ENCODE results near the gene CDK15.
"Not testable (repeated sequence)": the region's sequence is repeated elsewhere in the genome, so short reads cannot be mapped to it uniquely, and the experiment has no call there.

CDK15 gene

GRCh38 chr2:201794294-201794693, 12.0 kb upstream of the CDK15 start:
- Histone ChIP-seq H3K9ac (ENCODE audit: insufficient read length) (no peak overlapping the region), H3K36me3 (ENCODE audit: insufficient read depth, low read length) (no peaks in the 10 kb centered on the region), H3K9me3 (ENCODE audit: low read depth, low read length) (no peaks in the 10 kb centered on the region), H3K27ac (no peak overlapping the region), H3K4me3 (no peak overlapping the region)
- TF ChIP-seq POLR2AphosphoS5 (IDR thresholded peaks at IDR 0.05; ENCODE audit: borderline replicate concordance, low read depth, low read length), result no peak
- TF ChIP-seq EZH2 (IDR thresholded peaks at IDR 0.05), result no peak
- DNase-seq (ENCODE audit: low read depth, low spot score), result no peak

- no peaks in the 10 kb centered on the region for H3K9me3 ChIP-seq (ENCODE audit: low read depth, low read length)
- TF ChIP-seq POLR2AphosphoS5 (IDR thresholded peaks at IDR 0.05; ENCODE audit: borderline replicate concordance, low read depth, low read length) (no peak), EZH2 (IDR thresholded peaks at IDR 0.05) (no peak), FOXP2 (optimal IDR thresholded peaks at IDR 0.05; ENCODE audit: control extremely low read depth, extremely low read length, insufficient read depth) (no peak)
- H3K4me3 ChIP-seq, result no peak overlapping the region
- no peaks in the 10 kb centered on the region for H3K36me3 ChIP-seq (ENCODE audit: insufficient read depth, low read length)
- no peak overlapping the region for H3K9ac ChIP-seq (ENCODE audit: insufficient read length)
- H3K27ac ChIP-seq, result peak overlapping the region; percentile 47; the same call in 1 of the 2 replicates
- DNase-seq (ENCODE audit: low read depth, low spot score), result no peak
Measured at GRCh38 chr2:201795607-201796477, 10.5 kb upstream of the CDK15 start.

DNA sequence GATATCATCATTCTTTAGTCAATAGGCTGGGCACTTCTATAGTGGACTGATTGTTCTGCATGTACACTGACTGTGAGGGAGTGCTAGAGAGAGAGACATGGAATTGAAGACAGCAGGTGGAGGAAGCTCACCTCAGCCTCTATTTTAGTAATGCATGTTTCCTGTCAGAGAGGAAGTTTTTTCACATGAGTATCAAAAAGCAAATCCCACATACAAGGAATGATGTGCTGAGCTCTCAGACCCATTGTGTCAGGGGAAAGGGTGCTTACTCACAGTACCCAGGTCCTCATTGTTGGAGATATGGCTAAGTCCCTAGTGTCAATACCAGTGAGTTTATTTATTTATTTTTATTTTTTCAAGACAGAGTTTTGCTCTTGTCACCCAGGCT, 9.9 kb upstream of the CDK15 start:
- H3K9me3 ChIP-seq (ENCODE audit: low read depth, low read length), result no peaks in the 10 kb centered on the region
- no peak for DNase-seq (ENCODE audit: low read depth, low spot score)

GRCh38 chr2:201797175-201797840, 9.0 kb upstream of the CDK15 start:
- H3K27ac ChIP-seq, result no peak overlapping the region
- no peak for DNase-seq (ENCODE audit: low read depth, low spot score)
- no peak overlapping the region for H3K9ac ChIP-seq (ENCODE audit: insufficient read length)
- no peaks in the 10 kb centered on the region; the same call in 1 of the 2 replicates for H3K9me3 ChIP-seq (ENCODE audit: low read depth, low read length)
- TF ChIP-seq POLR2AphosphoS5 (IDR thresholded peaks at IDR 0.05; ENCODE audit: borderline replicate concordance, low read depth, low read length) (no peak), EZH2 (IDR thresholded peaks at IDR 0.05) (no peak), FOXP2 (optimal IDR thresholded peaks at IDR 0.05; ENCODE audit: control extremely low read depth, extremely low read length, insufficient read depth) (no peak)
- H3K4me3 ChIP-seq, result no peak overlapping the region
- H3K36me3 ChIP-seq (ENCODE audit: insufficient read depth, low read length), result no peaks in the 10 kb centered on the region

More for the DNA sequence above, 9.9 kb upstream of the CDK15 start:
- no peak overlapping the region for H3K9ac ChIP-seq (ENCODE audit: insufficient read length)
- peak overlapping the region; percentile 47; the same call in 1 of the 2 replicates for H3K27ac ChIP-seq
- H3K4me3 ChIP-seq, result no peak overlapping the region
- TF ChIP-seq POLR2AphosphoS5 (IDR thresholded peaks at IDR 0.05; ENCODE audit: borderline replicate concordance, low read depth, low read length) (no peak), FOXP2 (optimal IDR thresholded peaks at IDR 0.05; ENCODE audit: control extremely low read depth, extremely low read length, insufficient read depth) (no peak), EZH2 (IDR thresholded peaks at IDR 0.05) (no peak)
- no peaks in the 10 kb centered on the region for H3K36me3 ChIP-seq (ENCODE audit: insufficient read depth, low read length)

DNA sequence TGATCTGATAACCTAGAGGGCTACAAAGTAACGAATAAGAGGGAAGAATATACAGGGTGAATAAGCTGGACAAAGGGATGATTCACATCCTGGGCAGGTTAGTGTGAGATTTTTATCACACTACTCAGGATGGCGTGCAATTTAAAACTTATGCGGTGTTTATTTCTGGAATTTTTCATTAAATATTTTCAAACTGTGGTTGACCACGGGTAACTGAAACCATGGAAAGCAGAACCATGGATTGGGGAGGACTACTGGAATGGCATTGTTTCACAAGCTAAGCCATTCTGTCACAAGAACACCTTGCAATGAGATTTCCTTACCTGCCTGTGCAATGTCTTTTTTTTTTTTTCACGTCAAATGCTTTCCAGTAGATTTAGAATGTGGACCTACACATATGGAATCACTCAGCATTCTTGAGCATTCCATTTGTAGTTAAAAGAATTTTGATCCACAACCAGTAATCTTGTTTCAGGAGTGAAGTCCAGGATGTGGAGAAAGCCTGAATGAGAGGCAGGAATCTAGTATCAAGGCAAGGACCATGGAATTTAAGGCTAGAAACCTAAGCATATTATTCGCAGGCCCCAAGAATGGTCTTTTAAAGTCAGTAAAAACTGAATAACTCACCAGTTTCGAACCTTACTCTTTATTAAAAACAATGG, 8.0 kb upstream of the CDK15 start:
- no peaks in the 10 kb centered on the region; the same call in 1 of the 2 replicates for H3K9me3 ChIP-seq (ENCODE audit: low read depth, low read length)
- no peak overlapping the region for H3K9ac ChIP-seq (ENCODE audit: insufficient read length)
- 0 out of 2 replicates have a peak overlapping the region, but pooled peaks have one; percentile 2 for H3K27ac ChIP-seq
- H3K36me3 ChIP-seq (ENCODE audit: insufficient read depth, low read length), result no peaks in the 10 kb centered on the region
- TF ChIP-seq POLR2AphosphoS5 (IDR thresholded peaks at IDR 0.05; ENCODE audit: borderline replicate concordance, low read depth, low read length) (no peak), FOXP2 (optimal IDR thresholded peaks at IDR 0.05; ENCODE audit: control extremely low read depth, extremely low read length, insufficient read depth) (no peak)
- H3K4me3 ChIP-seq, result no peak overlapping the region
- DNase-seq (ENCODE audit: low read depth, low spot score), result no peak

DNA sequence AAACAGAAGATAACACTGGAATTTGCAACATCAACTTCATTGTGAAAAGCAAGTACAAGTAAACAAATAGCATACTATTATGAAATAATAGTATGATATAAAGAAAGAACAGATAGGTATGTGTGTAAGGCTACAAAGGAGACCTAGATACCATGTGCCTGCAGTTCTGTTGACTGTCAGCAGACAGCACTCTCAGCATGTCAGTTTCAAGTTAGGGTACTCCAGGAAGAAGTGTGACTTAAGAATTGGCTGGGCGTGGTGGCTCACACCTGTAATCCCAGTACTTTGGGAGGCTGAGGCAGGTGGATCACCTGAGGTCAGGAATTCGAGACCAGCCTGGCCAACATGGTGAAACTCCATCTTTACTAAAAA, 7.4 kb upstream of the CDK15 start:
- not testable (repeated sequence) for H3K36me3 ChIP-seq (ENCODE audit: insufficient read depth, low read length); H3K4me3 ChIP-seq; DNase-seq (ENCODE audit: low read depth, low spot score); H3K27ac ChIP-seq; H3K9me3 ChIP-seq (ENCODE audit: low read depth, low read length); H3K9ac ChIP-seq (ENCODE audit: insufficient read length)

- Histone ChIP-seq H3K9ac (ENCODE audit: insufficient read length) (peak overlapping the region; percentile 23), H3K9me3 (ENCODE audit: low read depth, low read length) (no peaks in the 10 kb centered on the region), H3K4me3 (peak overlapping the region; percentile 54), H3K36me3 (ENCODE audit: insufficient read depth, low read length) (no peaks in the 10 kb centered on the region), H3K27ac (peak overlapping the region; percentile 14; the same call in 1 of the 2 replicates)
- TF ChIP-seq EZH2 (IDR thresholded peaks at IDR 0.05) (no peak), POLR2AphosphoS5 (IDR thresholded peaks at IDR 0.05; ENCODE audit: borderline replicate concordance, low read depth, low read length) (no peak), FOXP2 (optimal IDR thresholded peaks at IDR 0.05; ENCODE audit: control extremely low read depth, extremely low read length, insufficient read depth) (no peak)
- DNase-seq (ENCODE audit: low read depth, low spot score), result no peak
Measured at GRCh38 chr2:201807452-201807999, 1.2 kb downstream of the CDK15 start.

DNA sequence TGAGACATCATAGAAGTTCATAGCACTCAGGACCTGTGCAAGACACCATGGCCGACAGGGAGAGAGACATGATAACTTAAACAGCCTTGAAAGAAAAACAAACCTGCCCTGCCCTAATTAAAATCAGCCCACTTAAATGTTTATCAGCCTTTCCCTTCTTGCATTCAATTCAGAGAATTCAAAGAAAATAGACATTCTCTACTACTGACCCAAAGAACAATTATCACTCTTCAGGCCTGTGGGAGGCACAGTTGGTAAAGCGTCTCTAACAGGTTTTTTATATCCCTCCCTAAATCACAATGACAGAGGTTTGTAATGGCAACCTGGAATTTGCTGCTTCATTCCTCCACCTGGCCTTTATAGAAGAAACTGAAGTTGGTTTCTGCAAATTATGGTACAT, 1.7 kb downstream of the CDK15 start:
- H3K27ac ChIP-seq, result no peak overlapping the region
- peak overlapping the region; percentile 54; the same call in 1 of the 2 replicates for H3K4me3 ChIP-seq
- no peak overlapping the region for H3K9ac ChIP-seq (ENCODE audit: insufficient read length)
- no peaks in the 10 kb centered on the region for H3K9me3 ChIP-seq (ENCODE audit: low read depth, low read length)
- TF ChIP-seq EZH2 (IDR thresholded peaks at IDR 0.05) (no peak), FOXP2 (optimal IDR thresholded peaks at IDR 0.05; ENCODE audit: control extremely low read depth, extremely low read length, insufficient read depth) (no peak), POLR2AphosphoS5 (IDR thresholded peaks at IDR 0.05; ENCODE audit: borderline replicate concordance, low read depth, low read length) (no peak)
- no peak for DNase-seq (ENCODE audit: low read depth, low spot score)
- H3K36me3 ChIP-seq (ENCODE audit: insufficient read depth, low read length), result no peaks in the 10 kb centered on the region
